ENCODE results near the gene ZNF185.

DNA sequence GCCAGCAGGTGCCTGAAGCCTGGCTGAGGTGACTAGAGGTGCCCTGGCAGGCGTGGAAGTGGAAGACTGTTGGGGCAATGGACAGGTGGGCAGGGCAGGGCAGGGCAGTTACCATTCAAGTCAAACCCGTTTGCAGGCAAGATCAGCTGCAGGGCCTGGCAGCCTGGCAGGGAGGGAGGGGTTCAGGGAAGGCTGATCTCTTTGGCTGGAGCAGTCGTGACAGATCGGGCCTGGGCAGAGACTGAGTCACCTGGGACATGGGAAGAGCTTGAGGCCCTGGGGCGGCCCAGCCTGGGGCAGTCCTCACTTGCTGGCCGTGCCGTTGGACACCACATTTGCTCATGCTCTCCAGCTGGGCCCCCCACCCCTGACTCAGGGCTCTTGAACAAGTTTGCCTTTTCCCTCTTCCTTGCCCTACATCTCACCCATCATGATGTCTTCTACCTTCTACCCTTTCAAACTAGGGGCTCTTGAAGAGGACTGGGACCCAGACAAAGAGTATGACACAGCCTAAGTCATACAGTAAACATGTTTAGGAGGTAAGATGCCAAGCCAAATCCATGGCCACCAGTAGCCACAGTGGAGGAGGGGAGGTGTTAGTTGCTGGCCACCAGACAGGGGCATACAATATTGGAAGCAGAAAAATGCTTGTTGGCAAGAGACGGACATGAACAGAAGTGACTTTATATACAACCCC, 2.0 kb upstream of the ZNF185 start:
- TF ChIP-seq CTCF (IDR thresholded peaks at IDR 0.05) (no peak), POLR2A (IDR thresholded peaks at IDR 0.05) (no peak), POLR2AphosphoS5 (IDR thresholded peaks at IDR 0.05) (no peak)
